Upper lobe of right lung (tissue), 1 donor: ENCODE measurements around the gene RIPK1. TPM values are rescaled to one million over a fixed set of nuclear protein-coding genes. Genes with fewer than 3 reads are reported as not detected.

Experiments used
- ATAC-seq: fragments of 200-7000 bp; cut with Tn5 transposase; one replicate; pipeline ENCODE4 v1.9.1; 2020; ENCODE audit warnings: mild to moderate bottlenecking, moderate library complexity
- DNase-seq: peaks from one replicate; pipeline ENCODE4 v3.0.0-alpha.2; 2020
- H3K27ac ChIP-seq: fragments of 200-600 bp; one replicate; pipeline ENCODE4 v1.8.0; 2022
- H3K27me3 ChIP-seq: fragments of 200-600 bp; one replicate; pipeline ENCODE4 v1.8.0; 2022; ENCODE audit warnings: mild to moderate bottlenecking
- H3K36me3 ChIP-seq: fragments of 200-600 bp; one replicate; pipeline ENCODE4 v1.8.0; 2022
- H3K4me1 ChIP-seq: fragments of 200-600 bp; one replicate; pipeline ENCODE4 v1.8.0; 2022
- H3K4me3 ChIP-seq: fragments of 200-600 bp; one replicate; pipeline ENCODE4 v1.8.0; 2022; ENCODE audit warnings: mild to moderate bottlenecking
- H3K9me3 ChIP-seq: fragments of 200-600 bp; one replicate; pipeline ENCODE4 v1.8.0; 2022
- intact Hi-C: fragments of 100-400 bp; cut with DNase I; formaldehyde crosslinking; loops from one replicate; pipeline ENCODE4 v1.11.0; 2022
- total RNA-seq: library from RNA; stranded (reverse); fragmentation: NEBNext Ultra II Directional; extraction: Animal tissue kit (Norgen Biotek cat#: 25700); gene quantifications from one replicate; pipeline ENCODE4 v1.2.1, GENCODE V29; 2021
- TF ChIP-seq, protein P1 (sequence below): fragments of 200-600 bp; IDR thresholded peaks from one replicate; pipeline ENCODE4 v1.8.0; 2022; ENCODE audit warnings: antibody characterized with exemption
- donor health status: DM: no; HTN: yes; CAD: no; lungs with severe emphysema.

Gene RIPK1
- total RNA-seq, 1 donor from 2014 or later, result 24.4 TPM

DNA sequence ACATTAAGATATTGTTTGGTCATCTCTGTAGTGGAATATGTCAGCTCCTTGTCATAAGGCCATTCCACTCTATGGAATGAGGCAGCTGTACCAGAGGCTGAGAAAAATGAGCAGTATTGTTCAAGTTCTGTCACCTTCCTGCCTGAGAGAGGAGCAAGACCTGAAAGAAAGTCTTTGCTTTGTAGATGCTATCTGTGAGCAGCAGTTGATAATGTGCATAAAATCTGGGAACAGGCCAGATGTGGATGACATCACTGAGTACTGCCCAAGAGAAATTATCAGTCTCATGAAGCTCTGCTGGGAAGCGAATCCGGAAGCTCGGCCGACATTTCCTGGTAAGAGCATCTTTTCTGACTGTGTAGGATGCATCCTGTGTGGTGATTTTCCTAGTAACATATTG, 16.8 kb downstream of the RIPK1 start:
- DNase-seq (no peak), ATAC-seq (no peak)
- intact Hi-C loops, result no loop called here
- Histone ChIP-seq H3K4me1 (no peaks in the 10 kb centered on the region), H3K4me3 (no peak overlapping the region), H3K27me3 (no peaks in the 10 kb centered on the region), H3K9me3 (no peaks in the 10 kb centered on the region), H3K36me3 (peaks cover 89% of the 10 kb centered on the region), H3K27ac (no peak overlapping the region)
- TF ChIP-seq, protein P1, sequence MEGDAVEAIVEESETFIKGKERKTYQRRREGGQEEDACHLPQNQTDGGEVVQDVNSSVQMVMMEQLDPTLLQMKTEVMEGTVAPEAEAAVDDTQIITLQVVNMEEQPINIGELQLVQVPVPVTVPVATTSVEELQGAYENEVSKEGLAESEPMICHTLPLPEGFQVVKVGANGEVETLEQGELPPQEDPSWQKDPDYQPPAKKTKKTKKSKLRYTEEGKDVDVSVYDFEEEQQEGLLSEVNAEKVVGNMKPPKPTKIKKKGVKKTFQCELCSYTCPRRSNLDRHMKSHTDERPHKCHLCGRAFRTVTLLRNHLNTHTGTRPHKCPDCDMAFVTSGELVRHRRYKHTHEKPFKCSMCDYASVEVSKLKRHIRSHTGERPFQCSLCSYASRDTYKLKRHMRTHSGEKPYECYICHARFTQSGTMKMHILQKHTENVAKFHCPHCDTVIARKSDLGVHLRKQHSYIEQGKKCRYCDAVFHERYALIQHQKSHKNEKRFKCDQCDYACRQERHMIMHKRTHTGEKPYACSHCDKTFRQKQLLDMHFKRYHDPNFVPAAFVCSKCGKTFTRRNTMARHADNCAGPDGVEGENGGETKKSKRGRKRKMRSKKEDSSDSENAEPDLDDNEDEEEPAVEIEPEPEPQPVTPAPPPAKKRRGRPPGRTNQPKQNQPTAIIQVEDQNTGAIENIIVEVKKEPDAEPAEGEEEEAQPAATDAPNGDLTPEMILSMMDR, result no peak

GRCh38 chr6:3086282-3086946, 18.1 kb downstream of the RIPK1 start:
- DNase-seq (no peak), ATAC-seq (no peak)
- Histone ChIP-seq H3K4me1 (no peaks in the 10 kb centered on the region), H3K27ac (no peak overlapping the region), H3K4me3 (no peak overlapping the region), H3K9me3 (no peaks in the 10 kb centered on the region), H3K36me3 (peaks cover 81% of the 10 kb centered on the region), H3K27me3 (no peaks in the 10 kb centered on the region)
- TF ChIP-seq, protein P1, result no peak
- intact Hi-C loops, result no loop called here

- intact Hi-C loops, result no loop called here
These were observed 20.2 kb downstream of the RIPK1 start for GRCh38 chr6:3088446-3088845.

GRCh38 chr6:3088968-3089367, 20.7 kb downstream of the RIPK1 start:
- TF ChIP-seq, protein P1, result no peak
- no peak for DNase-seq
- H3K4me1 ChIP-seq, result no peaks in the 10 kb centered on the region
- intact Hi-C loops, result no loop called here
- H3K27ac ChIP-seq, result no peak overlapping the region
- no peak for ATAC-seq
- H3K27me3 ChIP-seq, result no peaks in the 10 kb centered on the region
- no peaks in the 10 kb centered on the region for H3K9me3 ChIP-seq
- H3K4me3 ChIP-seq, result no peak overlapping the region
- H3K36me3 ChIP-seq, result peaks cover 58% of the 10 kb centered on the region

More at GRCh38 chr6:3088446-3088845, 20.2 kb downstream of the RIPK1 start:
- TF ChIP-seq, protein P1, result no peak
- Histone ChIP-seq H3K27ac (no peak overlapping the region), H3K4me3 (no peak overlapping the region), H3K36me3 (peaks cover 62% of the 10 kb centered on the region), H3K4me1 (no peaks in the 10 kb centered on the region), H3K27me3 (no peaks in the 10 kb centered on the region), H3K9me3 (no peaks in the 10 kb centered on the region)
- DNase-seq (no peak), ATAC-seq (no peak)

- Histone ChIP-seq H3K36me3 (peaks cover 58% of the 10 kb centered on the region), H3K27me3 (no peaks in the 10 kb centered on the region), H3K4me1 (no peaks in the 10 kb centered on the region), H3K4me3 (no peak overlapping the region), H3K27ac (no peak overlapping the region), H3K9me3 (no peaks in the 10 kb centered on the region)
- TF ChIP-seq, protein P1, result no peak
- no peak for DNase-seq
- no peak for ATAC-seq
- intact Hi-C loops, result no loop called here
These were observed 21.7 kb downstream of the RIPK1 start for GRCh38 chr6:3090013-3090412.

DNA sequence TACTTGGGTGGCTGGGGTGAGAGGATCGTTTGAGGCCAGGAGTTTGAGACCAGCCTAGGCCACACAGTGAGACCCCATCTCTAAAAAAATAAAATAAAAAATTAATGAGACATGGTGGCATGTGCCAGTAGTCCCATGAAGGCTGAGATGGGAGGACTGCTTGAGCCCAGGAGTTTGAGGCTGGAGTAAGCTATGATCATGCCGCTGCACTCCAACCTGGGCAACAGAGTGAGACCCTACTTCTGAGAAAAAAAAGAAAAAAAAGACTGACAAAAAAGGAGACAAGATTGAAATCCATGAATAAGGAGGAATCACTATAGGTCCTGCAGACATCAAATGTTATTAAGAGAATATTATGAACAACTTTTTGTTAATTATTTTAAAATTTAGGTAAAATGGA, 26.5 kb downstream of the RIPK1 start:
- no peaks in the 10 kb centered on the region for H3K27me3 ChIP-seq
- no peaks in the 10 kb centered on the region for H3K4me1 ChIP-seq
- no peak overlapping the region for H3K27ac ChIP-seq
- no peaks in the 10 kb centered on the region for H3K9me3 ChIP-seq
- ATAC-seq, result no peak
- intact Hi-C loops, result no loop called here
- peaks cover 65% of the 10 kb centered on the region for H3K36me3 ChIP-seq
- no peak for DNase-seq
- TF ChIP-seq, protein P1, result no peak
- H3K4me3 ChIP-seq, result no peak overlapping the region
